Measurements from ENCODE around the gene GREB1.

GRCh38 chr2:11583840-11584524, 50.1 kb downstream of the GREB1 start:
- TF ChIP-seq CTCF (IDR thresholded peaks at IDR 0.05; ENCODE audit: low read length) (peak; percentile 97), EZH2 (IDR thresholded peaks at IDR 0.05; ENCODE audit: borderline replicate concordance, low read length) (no peak)
